Neutrophil (primary cell): ENCODE results near the gene PRRC1.

Experiments
- H3K27ac ChIP-seq: fragments of 200-600 bp; sonication (generic); 2 replicates; pipeline ENCODE4 v1.5.1; 2016; ENCODE audit warnings: mild to moderate bottlenecking, moderate library complexity
- H3K27me3 ChIP-seq: fragments of 200-600 bp; sonication (generic); 2 replicates; pipeline ENCODE4 v1.6.0; 2016; ENCODE audit warnings: mild to moderate bottlenecking
- H3K36me3 ChIP-seq: fragments of 200-600 bp; sonication (generic); 2 replicates; pipeline ENCODE4 v1.5.1; 2017
- H3K4me1 ChIP-seq, 2 experiments: fragments of 200-600 bp in 1 of 2; sonication (generic) in 1 of 2; 1 replicate in 1 of 2; 2 replicates in 1 of 2; pipeline versions ENCODE4 v1.5.1 to v1.6.1; 2013 to 2016; ENCODE audit warnings: low read depth in 1 of 2, low read length in 1 of 2, mild to moderate bottlenecking in 1 of 2, moderate library complexity in 1 of 2; ENCODE audit not compliant: control insufficient read depth in 1 of 2, insufficient read depth in 1 of 2
- H3K4me3 ChIP-seq, 2 experiments: fragments of 200-600 bp in 1 of 2; sonication (generic) in 1 of 2; 1 replicate in 1 of 2; 2 replicates in 1 of 2; pipeline ENCODE4 v1.5.1; 2013 to 2016; ENCODE audit warnings: low read depth in 1 of 2, low read length in 1 of 2, mild to moderate bottlenecking in 1 of 2, moderate library complexity in 1 of 2
- H3K9me3 ChIP-seq: fragments of 200-600 bp; sonication (generic); 2 replicates; pipeline ENCODE4 v1.5.1; 2016
- TF ChIP-seq, protein P1 (sequence below): fragments of 200-600 bp; sonication (generic); IDR thresholded peaks from 2 replicates; pipeline ENCODE4 v1.5.1; 2016; ENCODE audit warnings: antibody characterized with exemption

PRRC1 gene

DNA sequence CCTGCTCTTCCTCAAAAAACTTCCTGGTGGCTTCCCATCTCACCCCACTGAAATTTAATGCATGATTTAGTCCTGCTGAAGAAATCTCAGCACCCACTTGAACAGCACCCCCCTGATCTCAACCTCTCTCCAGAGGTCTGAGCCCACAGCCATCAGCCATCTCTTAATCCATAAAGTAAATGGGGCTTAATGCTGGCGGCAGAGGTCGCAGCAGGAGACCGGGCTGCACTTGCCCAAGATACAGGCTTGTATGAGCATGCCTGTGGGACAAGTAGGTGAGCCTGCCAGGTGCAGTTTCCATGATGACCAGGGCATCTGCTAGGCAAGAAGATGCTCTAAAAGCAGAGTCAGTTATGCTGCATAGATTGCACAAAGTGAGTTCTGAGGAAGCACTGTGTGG is 79.1 kb downstream of the PRRC1 start:
- Histone ChIP-seq H3K36me3 (no peaks in the 10 kb centered on the region), H3K4me3 (no peak overlapping the region), H3K27ac (no peak overlapping the region), H3K27me3 (no peaks in the 10 kb centered on the region), H3K9me3 (no peaks in the 10 kb centered on the region), H3K4me1 (no peaks in the 10 kb centered on the region)
- TF ChIP-seq, protein P1, sequence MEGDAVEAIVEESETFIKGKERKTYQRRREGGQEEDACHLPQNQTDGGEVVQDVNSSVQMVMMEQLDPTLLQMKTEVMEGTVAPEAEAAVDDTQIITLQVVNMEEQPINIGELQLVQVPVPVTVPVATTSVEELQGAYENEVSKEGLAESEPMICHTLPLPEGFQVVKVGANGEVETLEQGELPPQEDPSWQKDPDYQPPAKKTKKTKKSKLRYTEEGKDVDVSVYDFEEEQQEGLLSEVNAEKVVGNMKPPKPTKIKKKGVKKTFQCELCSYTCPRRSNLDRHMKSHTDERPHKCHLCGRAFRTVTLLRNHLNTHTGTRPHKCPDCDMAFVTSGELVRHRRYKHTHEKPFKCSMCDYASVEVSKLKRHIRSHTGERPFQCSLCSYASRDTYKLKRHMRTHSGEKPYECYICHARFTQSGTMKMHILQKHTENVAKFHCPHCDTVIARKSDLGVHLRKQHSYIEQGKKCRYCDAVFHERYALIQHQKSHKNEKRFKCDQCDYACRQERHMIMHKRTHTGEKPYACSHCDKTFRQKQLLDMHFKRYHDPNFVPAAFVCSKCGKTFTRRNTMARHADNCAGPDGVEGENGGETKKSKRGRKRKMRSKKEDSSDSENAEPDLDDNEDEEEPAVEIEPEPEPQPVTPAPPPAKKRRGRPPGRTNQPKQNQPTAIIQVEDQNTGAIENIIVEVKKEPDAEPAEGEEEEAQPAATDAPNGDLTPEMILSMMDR: no peak

DNA sequence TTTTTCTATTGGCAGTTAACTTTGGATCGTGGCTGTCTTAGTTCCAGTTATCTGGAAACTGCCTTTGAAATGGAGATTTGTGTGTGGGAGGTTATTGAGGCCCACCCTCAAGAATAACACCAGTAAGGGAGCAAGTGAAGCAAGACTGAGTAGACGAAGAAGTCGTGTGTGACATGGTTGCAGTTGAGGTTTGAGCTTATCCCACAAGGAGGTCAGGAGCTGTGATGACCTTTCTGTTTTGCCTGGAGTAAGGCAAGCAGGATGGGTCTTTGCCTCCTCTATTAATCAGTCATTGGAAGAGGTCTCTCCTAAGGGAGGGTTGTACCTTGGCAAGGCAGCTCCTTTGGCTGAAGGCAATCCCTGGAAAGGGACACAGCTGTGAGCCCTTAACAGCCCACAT is 81.9 kb downstream of the PRRC1 start:
- Histone ChIP-seq H3K27ac (no peak overlapping the region), H3K4me1 (no peaks in the 10 kb centered on the region), H3K9me3 (no peaks in the 10 kb centered on the region), H3K4me3 (no peak overlapping the region), H3K36me3 (no peaks in the 10 kb centered on the region), H3K27me3 (no peaks in the 10 kb centered on the region)
- TF ChIP-seq, protein P1: no peak

DNA sequence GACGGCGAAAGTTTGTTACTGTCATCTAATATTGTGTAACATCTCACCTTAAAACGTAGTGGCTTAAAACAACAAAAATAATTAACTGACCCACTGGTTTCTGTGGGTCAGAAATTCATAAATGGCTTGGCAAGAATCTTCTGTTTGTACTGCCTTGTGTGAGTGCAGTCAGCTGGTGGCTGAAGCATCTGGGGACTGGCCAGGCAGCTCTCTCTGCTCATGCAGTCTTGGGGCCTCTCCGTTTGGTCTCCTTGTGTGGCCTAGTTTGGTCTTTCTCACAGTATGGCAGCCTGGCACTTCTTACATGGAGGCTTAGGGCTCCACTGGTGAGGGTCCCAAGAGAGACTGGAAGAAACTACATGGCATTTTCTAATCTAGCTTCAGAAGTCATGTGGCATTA is 82.4 kb downstream of the PRRC1 start:
- TF ChIP-seq, protein P1: no peak
- no peaks in the 10 kb centered on the region for H3K4me1 ChIP-seq
- no peak overlapping the region for H3K27ac ChIP-seq
- no peaks in the 10 kb centered on the region for H3K36me3 ChIP-seq
- no peaks in the 10 kb centered on the region for H3K9me3 ChIP-seq
- no peak overlapping the region for H3K4me3 ChIP-seq
- H3K27me3 ChIP-seq: no peaks in the 10 kb centered on the region

DNA sequence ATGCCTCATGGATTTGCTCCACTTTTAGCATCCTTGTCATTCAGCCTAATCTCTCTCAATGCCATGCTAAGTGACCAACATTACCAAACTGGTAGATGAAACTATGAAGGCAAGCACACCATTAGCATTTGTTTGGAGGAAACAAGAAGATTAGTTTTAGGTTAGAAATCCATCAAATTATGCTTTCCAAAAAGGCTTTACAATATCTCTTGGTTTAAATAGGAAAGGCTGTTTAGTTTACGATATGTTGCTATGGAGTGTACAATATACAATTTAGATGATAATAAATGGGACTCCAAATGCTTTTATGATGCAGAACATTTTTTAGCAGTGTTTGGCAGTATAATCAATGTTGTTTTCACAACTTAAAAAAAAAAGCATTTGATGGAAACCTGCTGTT is 83.7 kb downstream of the PRRC1 start:
- TF ChIP-seq, protein P1: no peak
- H3K9me3 ChIP-seq: no peaks in the 10 kb centered on the region
- H3K27ac ChIP-seq: no peak overlapping the region
- no peaks in the 10 kb centered on the region for H3K36me3 ChIP-seq
- H3K4me1 ChIP-seq: no peaks in the 10 kb centered on the region
- H3K4me3 ChIP-seq: no peak overlapping the region
- no peaks in the 10 kb centered on the region for H3K27me3 ChIP-seq

DNA sequence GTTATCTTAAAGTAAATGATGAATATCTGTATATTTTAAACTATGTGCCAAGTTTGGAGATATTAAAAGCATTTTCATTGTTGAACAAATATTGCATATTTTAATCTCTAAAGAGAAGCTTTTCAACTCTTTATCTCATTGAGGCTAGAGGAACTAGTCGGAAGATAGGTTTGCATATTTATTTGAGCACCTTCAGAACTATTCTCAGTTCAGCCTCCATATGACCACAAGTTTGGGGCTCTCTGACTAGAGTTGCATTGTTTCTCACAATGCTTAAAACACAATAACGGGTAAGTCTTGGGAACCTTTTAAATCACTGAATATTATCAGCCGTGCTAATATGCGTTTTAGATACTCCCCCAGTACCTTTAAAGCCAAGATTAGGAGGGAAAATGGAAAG is 84.2 kb downstream of the PRRC1 start:
- Histone ChIP-seq H3K4me3 (no peak overlapping the region), H3K36me3 (no peaks in the 10 kb centered on the region), H3K4me1 (no peaks in the 10 kb centered on the region), H3K27ac (no peak overlapping the region), H3K27me3 (no peaks in the 10 kb centered on the region), H3K9me3 (no peaks in the 10 kb centered on the region)
- TF ChIP-seq, protein P1: no peak

DNA sequence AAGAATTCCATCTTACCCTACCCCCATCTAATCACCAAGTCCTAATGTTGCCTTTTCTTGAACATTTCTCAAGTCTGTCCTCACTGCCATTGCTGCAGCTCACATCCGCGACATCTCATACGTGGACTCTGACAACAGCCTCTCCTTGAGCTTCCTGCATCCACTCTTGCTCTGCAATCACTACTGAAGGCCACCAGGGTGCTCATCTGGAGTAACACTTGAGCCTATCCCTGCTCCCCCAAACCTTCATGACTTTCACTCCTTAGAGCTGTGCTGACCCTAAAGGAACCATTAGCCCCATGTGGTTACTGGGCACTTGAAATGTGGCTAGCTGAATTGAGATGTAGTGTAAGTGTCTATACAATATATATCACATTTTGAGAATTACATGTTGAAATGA is 85.0 kb downstream of the PRRC1 start:
- Histone ChIP-seq H3K4me1 (no peaks in the 10 kb centered on the region), H3K4me3 (no peak overlapping the region), H3K9me3 (no peaks in the 10 kb centered on the region), H3K27ac (no peak overlapping the region), H3K36me3 (no peaks in the 10 kb centered on the region), H3K27me3 (no peaks in the 10 kb centered on the region)
- TF ChIP-seq, protein P1: no peak
